ENCODE data around the gene RYR2.
"Not testable (repeated sequence)": the region's sequence is repeated elsewhere in the genome, so short reads cannot be mapped to it uniquely, and the experiment has no call there.

The RYR2 gene

DNA sequence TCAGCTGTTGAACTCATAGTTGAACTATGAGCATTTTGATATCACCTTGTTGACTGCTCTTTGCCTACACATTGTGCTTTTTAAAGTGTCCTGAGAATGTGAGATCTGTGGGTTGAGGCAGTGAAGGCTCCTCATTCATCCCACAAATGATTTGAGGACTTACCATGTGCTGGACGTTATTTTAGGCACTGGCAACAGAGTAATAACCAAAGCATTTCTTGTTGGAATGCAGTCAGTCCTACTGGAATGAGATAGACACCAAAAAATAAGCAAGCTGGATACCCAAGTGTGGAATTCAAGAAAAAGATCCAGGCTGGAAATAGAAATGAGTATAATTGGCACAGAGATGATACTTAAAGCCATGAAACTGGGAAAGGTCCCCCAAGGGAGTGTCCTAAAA lies 775.3 kb downstream of the RYR2 start:
- DNase-seq, result no peak

DNA sequence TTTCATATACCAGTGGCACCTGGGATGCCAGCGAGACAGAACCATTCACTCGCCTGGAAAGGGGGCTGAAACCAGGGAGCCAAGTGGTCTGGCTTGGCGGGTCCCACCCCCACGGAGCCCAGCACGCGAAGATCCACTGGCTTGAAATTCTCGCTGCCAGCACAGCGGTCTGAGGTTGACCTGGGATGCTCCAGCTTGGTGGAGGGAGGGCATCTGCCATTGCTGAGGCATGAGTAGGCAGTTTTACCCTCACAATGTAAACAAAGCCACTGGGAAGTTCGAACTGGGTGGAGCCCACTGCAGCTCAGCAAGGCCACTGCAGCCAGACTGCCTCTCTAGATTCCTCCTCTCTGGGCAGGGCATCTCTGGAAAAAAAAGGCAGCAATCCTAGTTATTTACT lies 778.6 kb downstream of the RYR2 start:
- not testable (repeated sequence) for DNase-seq

DNA sequence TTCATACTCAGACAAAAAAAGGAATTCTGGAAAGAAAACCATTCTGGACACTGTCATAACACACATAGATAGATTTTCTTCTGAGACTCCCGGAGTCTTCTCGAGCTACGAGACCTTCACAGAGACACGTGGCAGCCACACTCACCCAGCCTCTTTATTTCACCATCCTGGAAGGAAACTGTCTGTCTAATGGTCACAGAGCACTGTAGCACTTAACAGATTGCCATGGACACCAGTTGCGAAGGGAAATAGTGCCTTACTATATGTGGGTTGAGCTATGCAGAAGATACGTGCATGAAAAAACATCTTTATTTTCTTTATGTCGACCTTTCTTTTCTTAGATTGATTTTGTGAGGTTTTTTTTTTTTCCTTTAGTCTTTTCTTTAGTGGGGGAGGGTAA lies 790.9 kb downstream of the RYR2 start:
- no peak for DNase-seq

GRCh38 chr1:237834048-237834447 lies 792.1 kb downstream of the RYR2 start:
- DNase-seq, result no peak

GRCh38 chr1:237834461-237834860 lies 792.5 kb downstream of the RYR2 start:
- no peak for DNase-seq

GRCh38 chr1:237838320-237838719 lies 796.3 kb downstream of the RYR2 start:
- no peak for DNase-seq

DNA sequence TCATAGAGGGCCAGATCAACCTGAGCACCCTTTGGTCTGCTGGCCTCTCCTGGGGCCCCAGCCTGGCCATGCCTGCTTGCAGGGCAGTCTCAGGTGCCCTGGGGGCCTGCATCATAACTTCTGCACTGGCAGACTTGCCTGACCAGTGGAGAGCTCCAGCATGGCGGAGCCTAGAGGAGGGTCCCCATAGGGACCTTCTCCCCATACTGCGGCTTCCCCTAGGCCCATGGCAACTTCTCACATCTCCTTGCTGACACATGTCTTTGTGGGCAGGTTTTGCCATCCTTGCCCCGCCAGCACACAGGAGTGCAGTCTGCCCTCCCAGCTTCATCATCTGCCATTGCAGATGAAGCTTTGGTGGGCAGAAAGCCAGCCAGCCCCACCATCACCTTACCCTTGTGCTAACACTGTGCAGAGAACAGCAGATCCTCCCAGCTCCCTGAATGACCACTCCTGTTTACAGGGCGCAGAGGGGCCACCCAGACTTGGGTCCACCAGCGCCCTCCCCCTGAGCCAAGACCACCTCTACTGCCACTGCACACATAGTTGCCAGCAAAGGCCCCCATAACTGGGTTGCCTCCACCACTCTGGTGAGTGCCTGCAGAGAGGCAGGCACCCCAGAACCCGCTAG lies 797.0 kb downstream of the RYR2 start:
- no peak for DNase-seq

DNA sequence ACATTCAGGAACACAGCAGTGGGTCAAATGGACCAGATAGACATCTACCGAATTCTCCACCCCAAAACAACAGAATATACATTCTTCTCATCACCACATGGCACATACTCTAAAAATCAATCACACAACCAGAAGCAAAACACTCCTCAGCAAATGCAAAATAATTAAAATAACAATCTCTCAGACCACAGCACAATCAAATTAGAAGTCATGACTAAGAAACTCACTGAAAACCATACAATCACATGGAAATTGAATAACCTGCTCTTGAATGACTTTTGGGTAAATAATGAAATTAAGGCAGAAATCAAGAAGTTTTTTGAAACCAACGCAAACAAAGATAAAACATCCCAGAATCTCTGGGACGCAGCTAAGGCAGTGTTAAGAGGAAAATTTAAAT lies 799.5 kb downstream of the RYR2 start:
- no peak for DNase-seq

GRCh38 chr1:237843516-237843915 lies 801.5 kb downstream of the RYR2 start:
- not testable (repeated sequence) for DNase-seq

- DNase-seq, result no peak
These were observed 809.3 kb downstream of the RYR2 start for GRCh38 chr1:237851210-237851845.

DNA sequence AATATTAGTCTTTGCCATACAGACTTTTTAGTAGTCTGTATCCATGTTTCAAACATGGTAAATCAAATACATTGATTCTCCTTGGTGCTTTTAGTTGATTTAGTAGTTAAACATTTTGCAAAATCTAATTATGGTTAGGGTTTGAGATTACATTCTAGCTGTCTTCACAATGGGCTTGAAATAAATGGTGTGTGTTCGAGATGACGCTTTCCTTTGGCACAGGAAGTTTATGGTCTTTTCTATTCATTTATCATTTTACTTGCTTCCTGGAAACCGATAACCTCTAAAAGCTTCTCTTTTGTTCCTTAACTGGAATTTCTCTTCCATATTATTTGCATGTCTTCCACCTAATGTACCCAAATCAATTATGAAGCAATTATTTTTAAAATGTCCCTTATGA lies 810.4 kb downstream of the RYR2 start:
- DNase-seq, result no peak

DNA sequence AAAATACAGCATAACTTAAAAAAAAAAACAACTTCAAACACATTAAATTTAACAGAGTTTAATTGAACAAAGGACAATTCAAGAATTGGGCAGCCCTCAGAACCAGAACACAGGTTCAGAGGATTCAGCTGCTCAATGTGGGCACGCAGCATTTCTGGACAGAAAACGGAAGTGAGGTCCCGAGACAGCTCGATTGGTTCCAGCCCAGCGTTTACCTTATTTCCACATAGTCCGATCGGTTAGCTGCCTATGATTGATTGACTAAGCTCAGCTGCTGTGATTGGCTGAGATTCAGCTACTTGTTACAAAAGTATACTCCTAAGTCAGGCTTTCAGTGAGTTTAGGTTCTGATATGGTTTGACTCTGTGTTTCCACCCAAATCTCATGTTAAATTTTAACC lies 815.5 kb downstream of the RYR2 start:
- DNase-seq, result no peak

DNA sequence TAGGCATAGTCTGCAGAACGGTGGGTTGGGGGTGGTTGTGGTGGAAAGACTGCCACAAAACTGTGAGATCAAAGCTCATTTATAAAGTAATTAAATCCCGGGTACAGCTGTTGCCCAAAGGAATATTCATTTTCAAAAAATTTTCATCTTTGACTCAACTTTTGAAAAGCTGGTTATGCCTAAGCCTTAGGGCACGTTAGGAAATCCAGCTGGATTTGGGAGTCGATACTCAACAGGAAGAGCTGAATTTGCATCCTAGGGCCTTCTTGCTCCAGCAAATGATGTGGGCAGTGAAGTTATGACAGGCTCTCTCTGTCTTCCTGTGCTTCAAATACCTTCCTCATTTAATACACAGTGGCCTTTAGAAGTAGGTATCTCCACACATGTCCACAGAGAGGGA lies 817.0 kb downstream of the RYR2 start:
- no peak for DNase-seq

DNA sequence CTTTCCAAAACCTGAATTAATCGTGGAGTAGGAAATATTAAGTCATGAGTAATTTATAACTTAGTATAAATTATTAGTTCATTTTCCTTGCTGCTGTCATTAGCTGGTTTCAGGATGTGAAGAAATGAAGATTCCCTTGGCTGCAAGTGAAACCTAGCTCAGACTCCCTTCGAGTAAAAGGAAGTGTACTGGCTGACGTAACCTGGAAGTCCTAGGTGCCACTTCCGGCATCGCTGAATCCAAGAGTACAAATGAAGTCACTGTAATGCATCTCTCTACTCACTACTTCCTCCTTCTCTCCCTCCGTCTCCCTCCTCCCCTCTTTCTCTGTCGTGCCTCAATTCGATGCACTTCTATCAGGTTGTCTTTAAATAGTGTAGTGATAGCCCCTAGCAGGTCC lies 820.0 kb downstream of the RYR2 start:
- no peak for DNase-seq

DNA sequence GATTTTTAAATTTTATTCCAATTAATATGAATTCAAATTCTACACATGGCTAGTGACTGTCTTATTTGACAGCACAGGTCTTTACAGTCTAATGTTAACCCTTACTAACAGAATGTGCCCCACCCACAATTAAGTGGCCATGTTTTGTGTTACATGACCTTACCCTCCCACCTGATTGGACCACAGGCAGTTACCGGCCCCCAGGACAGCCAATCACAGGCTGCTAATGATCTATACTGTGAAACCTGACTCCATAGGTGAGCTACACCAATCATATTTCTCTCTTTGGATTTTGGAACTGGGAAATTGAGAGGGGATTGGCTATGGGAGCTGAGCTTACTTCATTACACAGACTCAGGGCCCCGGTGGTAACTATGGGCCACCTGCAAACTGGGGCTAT lies 821.2 kb downstream of the RYR2 start:
- DNase-seq, result no peak

DNA sequence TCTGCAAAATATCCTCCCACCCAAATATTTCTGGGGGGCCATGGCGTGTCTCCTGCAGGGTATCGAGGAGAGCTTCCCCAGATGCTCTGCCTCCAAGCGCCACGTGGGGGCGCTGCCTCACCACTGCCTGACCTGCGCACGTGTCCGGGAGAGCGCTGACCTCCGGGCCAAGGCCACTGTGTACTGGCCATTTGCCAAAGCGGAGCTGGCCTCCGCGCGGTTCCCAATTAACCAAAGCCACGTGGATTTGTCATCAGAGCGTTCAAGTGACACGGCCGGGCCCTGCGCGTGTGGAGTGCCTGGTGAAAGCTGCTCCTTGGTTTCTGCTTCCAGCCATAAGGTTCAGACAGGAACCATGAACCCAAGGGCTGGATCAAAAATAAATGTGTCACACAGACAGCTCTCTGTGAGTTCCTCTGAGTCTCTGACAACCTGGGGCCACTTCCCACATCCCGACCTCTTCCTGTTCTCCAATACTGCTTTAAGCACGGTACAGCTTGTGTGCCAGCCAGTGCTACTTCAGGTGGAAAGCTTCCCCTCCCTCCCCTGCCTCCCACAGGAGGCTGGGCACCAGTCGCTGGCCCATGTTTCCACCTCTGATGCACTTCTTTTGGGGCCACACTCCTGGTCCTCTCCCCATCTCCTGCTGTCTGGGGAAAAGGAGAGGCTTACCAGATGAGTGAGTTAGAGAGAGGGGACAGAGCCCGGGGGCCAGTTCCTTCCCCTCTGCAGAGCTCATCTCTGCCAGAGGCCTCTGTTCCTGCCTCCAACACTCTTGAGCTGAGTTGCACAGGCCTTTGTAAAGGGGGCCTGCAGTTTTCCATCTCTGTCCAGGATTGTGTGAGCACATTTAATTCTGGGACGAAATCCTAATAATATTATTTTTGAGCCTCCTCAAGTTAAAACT lies 822.6 kb downstream of the RYR2 start:
- DNase-seq, result no peak

GRCh38 chr1:237867380-237867888 lies 825.5 kb downstream of the RYR2 start:
- no peak for DNase-seq

- DNase-seq, result no peak
These were observed 827.0 kb downstream of the RYR2 start for GRCh38 chr1:237868817-237869600.

GRCh38 chr1:237873487-237874211 lies 831.7 kb downstream of the RYR2 start:
- DNase-seq, result no peak

DNA sequence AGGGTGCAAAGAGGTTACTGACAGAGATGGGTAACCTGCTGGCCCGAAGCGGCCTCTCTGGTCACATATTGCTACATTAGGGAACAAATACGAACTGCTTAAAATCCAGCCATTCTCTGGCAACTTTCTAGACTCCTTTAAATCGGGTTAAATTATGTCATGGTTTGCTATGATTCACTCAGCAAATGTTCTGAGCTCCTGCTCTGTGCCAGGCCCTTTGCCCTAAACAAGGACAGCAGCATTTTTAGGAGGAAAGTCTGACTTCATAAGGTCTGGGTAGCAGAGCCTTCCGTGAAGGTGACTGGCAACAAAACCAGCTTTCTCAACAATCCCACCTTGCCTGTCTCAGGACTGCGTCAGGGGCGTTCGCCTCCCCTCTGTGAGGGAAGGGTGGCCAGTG lies 833.3 kb downstream of the RYR2 start:
- no peak for DNase-seq

DNA sequence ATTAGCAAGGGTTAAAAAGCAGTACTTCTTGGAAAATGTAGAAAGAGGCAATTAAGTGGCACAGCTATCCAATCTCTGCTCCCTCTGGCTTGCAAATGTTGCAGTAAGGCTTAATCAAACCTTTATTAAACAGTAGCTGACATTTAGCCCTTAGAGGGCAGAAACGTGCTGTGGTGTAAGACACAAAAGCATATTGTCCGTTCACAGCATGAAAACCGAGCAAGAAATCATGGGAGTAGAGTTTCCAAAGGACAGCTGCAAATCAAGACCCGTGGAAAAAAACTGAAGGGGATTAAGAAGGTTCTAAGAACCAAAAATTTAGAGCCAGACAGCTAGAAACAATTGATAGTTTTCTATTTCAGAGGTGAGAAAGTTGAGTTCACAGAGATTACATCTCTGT lies 835.6 kb downstream of the RYR2 start:
- DNase-seq, result no peak

GRCh38 chr1:237878406-237878805 lies 836.4 kb downstream of the RYR2 start:
- no peak for DNase-seq

Measured in GOT3 (cell line).